SU-DHL-6 (cell line): Measurements from ENCODE around the gene B3GALNT1.

Experiments
- H2AFZ ChIP-seq: fragments of 200-600 bp; sonication (generic); 2 replicates; pipeline ENCODE4 v1.6.1; 2014; ENCODE audit warnings: low read depth, mild to moderate bottlenecking, moderate library complexity, mixed read lengths, antibody characterized with exemption, low read length; ENCODE audit not compliant: severe bottlenecking
- H3F3A ChIP-seq: fragments of 200-600 bp; shearing (Covaris generic); 2 replicates; pipeline ENCODE4 v1.6.0; 2016; ENCODE audit warnings: antibody characterized with exemption, mild to moderate bottlenecking; ENCODE audit not compliant: insufficient read depth
- H3K27ac ChIP-seq: fragments of 200-600 bp; sonication (generic); 2 replicates; pipeline ENCODE4 v1.5.1; 2016; ENCODE audit warnings: low read depth, mild to moderate bottlenecking, low read length, moderate library complexity, mixed read lengths
- H3K27me3 ChIP-seq: fragments of 200-600 bp; sonication (generic), shearing (Covaris generic); 2 replicates; pipeline ENCODE4 v1.6.0; 2014; ENCODE audit warnings: mild to moderate bottlenecking, low read length
- H3K36me3 ChIP-seq: fragments of 200-600 bp; sonication (generic); 2 replicates; pipeline ENCODE4 v1.6.1; 2014; ENCODE audit warnings: mild to moderate bottlenecking, low read length, mixed read lengths
- H3K4me2 ChIP-seq: fragments of 300-600, 200-600 bp; shearing (Covaris generic), sonication (generic); 2 replicates; pipeline ENCODE4 v1.6.0; 2014; ENCODE audit warnings: low read length, low read depth, mild to moderate bottlenecking; ENCODE audit not compliant: poor library complexity, severe bottlenecking
- H3K4me3 ChIP-seq: fragments of 200-600 bp; sonication (generic); 2 replicates; pipeline ENCODE4 v1.5.1; 2014; ENCODE audit warnings: antibody characterized with exemption, low read length, mild to moderate bottlenecking, mixed read lengths; ENCODE audit not compliant: insufficient read depth, poor library complexity, severe bottlenecking
- H3K79me2 ChIP-seq: fragments of 200-600 bp; sonication (generic); 2 replicates; pipeline ENCODE4 v1.6.1; 2014; ENCODE audit warnings: mild to moderate bottlenecking, low read length, moderate library complexity; ENCODE audit not compliant: insufficient read depth
- H3K9ac ChIP-seq: fragments of 200-600 bp; sonication (generic); 2 replicates; pipeline ENCODE4 v1.7.0; 2014; ENCODE audit warnings: mild to moderate bottlenecking, low read length
- H3K9me2 ChIP-seq: fragments of 200-600 bp; sonication (generic); replicated peaks from 2 replicates; pipeline ENCODE4 v1.6.1; 2014; ENCODE audit warnings: low read length; ENCODE audit not compliant: insufficient read depth
- H3K9me3 ChIP-seq: fragments of 200-600 bp; sonication (generic); 2 replicates; pipeline ENCODE4 v1.6.1; 2014; ENCODE audit warnings: low read length, mixed read lengths; ENCODE audit not compliant: insufficient read depth
- H4K20me1 ChIP-seq: fragments of 200-600 bp; sonication (generic); 2 replicates; pipeline ENCODE4 v1.6.1; 2014; ENCODE audit warnings: low read depth, mild to moderate bottlenecking, antibody characterized with exemption, low read length, moderate library complexity, mixed read lengths
- EZH2phosphoT487 ChIP-seq: fragments of 200-600 bp; sonication (generic), shearing (Covaris generic); conservative IDR thresholded peaks from 2 replicates; pipeline ENCODE4 v1.6.1; 2018; ENCODE audit warnings: mild to moderate bottlenecking, antibody characterized with exemption, low read length, moderate library complexity, mixed read lengths
- TF ChIP-seq, protein P1 (sequence below): fragments of 200-600 bp; sonication (generic); IDR thresholded peaks from one replicate; pipeline ENCODE4 v1.5.1; 2017; ENCODE audit warnings: antibody characterized with exemption, mild to moderate bottlenecking, low read length, moderate library complexity; ENCODE audit not compliant: insufficient read depth, poor library complexity, severe bottlenecking

The B3GALNT1 gene

DNA sequence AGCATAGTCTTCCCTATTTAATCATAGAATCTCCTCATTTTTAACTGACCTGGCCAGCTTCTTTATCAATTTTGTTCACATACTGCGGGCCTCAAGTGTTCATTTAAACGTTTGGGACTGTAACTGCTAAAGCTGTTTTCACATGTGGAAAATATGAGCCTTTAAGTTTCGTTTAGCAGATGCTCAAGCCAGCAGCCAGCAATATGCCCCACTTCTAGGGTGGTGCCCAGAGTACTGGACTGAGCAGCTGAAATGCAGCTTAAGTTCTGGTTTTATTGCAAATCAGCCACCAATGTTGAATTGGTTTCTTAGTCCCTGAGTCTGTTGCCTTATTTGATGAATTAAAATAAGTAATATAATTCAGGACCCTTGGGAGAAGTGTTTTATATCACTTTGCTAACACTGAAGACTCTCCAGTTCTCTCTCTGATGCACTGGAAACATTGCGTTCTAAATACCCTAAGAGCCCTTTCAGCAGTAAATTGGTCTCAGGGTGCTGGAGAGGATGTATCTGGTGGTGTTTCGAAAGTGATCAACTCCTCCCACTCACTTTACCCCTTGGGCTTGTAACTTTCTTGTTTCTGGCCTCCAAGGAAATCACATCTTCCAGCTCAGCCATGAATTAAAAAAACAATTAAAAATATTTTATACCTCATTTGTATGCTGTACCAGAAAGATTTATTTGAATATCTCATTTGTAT lies 61.7 kb downstream of the B3GALNT1 start:
- no peaks in the 10 kb centered on the region for H4K20me1 ChIP-seq
- H3F3A ChIP-seq = no peaks in the 10 kb centered on the region
- H3K9ac ChIP-seq = no peak overlapping the region
- no peak for TF ChIP-seq EZH2phosphoT487
- TF ChIP-seq, protein P1, sequence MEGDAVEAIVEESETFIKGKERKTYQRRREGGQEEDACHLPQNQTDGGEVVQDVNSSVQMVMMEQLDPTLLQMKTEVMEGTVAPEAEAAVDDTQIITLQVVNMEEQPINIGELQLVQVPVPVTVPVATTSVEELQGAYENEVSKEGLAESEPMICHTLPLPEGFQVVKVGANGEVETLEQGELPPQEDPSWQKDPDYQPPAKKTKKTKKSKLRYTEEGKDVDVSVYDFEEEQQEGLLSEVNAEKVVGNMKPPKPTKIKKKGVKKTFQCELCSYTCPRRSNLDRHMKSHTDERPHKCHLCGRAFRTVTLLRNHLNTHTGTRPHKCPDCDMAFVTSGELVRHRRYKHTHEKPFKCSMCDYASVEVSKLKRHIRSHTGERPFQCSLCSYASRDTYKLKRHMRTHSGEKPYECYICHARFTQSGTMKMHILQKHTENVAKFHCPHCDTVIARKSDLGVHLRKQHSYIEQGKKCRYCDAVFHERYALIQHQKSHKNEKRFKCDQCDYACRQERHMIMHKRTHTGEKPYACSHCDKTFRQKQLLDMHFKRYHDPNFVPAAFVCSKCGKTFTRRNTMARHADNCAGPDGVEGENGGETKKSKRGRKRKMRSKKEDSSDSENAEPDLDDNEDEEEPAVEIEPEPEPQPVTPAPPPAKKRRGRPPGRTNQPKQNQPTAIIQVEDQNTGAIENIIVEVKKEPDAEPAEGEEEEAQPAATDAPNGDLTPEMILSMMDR = no peak
- no peak overlapping the region for H3K27ac ChIP-seq
- H3K4me3 ChIP-seq = no peak overlapping the region
- H3K4me2 ChIP-seq = no peak overlapping the region
- H3K36me3 ChIP-seq = no peaks in the 10 kb centered on the region
- H2AFZ ChIP-seq = no peak overlapping the region
- H3K9me2 ChIP-seq = no peaks in the 10 kb centered on the region
- H3K27me3 ChIP-seq = no peaks in the 10 kb centered on the region
- no peaks in the 10 kb centered on the region for H3K9me3 ChIP-seq
- no peaks in the 10 kb centered on the region for H3K79me2 ChIP-seq

DNA sequence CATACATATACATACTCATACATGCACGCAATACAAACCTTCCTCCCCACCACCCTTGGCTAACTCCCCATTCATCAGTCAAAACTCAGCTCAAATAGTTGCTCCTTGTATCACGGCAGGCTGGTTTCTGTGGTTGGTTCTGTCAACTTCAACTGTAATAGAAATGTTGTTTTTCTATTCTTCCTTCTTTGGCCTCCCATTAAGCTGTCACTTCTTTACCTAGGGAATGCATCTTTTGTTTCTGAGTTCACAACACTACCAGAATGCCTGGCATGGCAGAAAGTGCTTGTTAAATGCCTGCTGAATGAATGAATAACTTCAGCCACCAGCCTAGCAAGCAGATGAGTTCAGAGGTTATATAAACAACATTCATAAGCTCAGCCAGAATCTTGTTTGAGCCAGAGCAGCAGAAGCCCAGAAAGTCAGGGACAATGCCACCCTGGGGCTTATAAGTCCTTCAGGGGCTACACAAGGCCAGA lies 63.1 kb downstream of the B3GALNT1 start:
- no peaks in the 10 kb centered on the region for H3F3A ChIP-seq
- H3K27me3 ChIP-seq = no peaks in the 10 kb centered on the region
- no peaks in the 10 kb centered on the region for H3K79me2 ChIP-seq
- no peak for TF ChIP-seq EZH2phosphoT487
- TF ChIP-seq, protein P1 = no peak
- no peak overlapping the region for H3K9ac ChIP-seq
- no peak overlapping the region for H3K27ac ChIP-seq
- no peaks in the 10 kb centered on the region for H4K20me1 ChIP-seq
- no peaks in the 10 kb centered on the region for H3K9me3 ChIP-seq
- no peaks in the 10 kb centered on the region for H3K9me2 ChIP-seq
- H3K36me3 ChIP-seq = no peaks in the 10 kb centered on the region
- H2AFZ ChIP-seq = no peak overlapping the region
- no peak overlapping the region for H3K4me3 ChIP-seq
- no peak overlapping the region for H3K4me2 ChIP-seq

DNA sequence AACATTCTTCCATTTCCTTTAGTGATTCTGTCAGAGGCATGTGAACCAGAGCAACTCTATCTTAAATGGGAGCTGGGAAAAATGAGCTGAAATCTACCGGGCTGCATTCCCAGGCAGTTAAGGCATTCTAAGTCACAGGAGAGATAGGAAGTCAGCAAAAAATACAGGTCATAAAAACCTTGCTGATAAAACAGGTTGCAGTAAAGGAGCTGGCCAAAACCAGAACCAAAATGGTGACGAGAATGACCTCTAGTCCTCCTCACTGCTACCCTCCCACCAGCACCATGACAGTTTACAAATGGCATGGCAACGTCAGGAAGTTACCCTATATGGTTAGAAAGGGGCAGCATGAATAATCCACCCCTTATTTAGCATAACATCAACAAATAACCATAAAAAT lies 66.4 kb downstream of the B3GALNT1 start:
- no peaks in the 10 kb centered on the region for H3K27me3 ChIP-seq
- H3K27ac ChIP-seq = no peak overlapping the region
- TF ChIP-seq EZH2phosphoT487 = no peak
- TF ChIP-seq, protein P1 = no peak
- no peaks in the 10 kb centered on the region for H3K9me2 ChIP-seq
- H4K20me1 ChIP-seq = no peaks in the 10 kb centered on the region
- no peaks in the 10 kb centered on the region for H3K36me3 ChIP-seq
- H3K9me3 ChIP-seq = no peaks in the 10 kb centered on the region
- no peak overlapping the region for H2AFZ ChIP-seq
- H3K4me2 ChIP-seq = no peak overlapping the region
- H3K9ac ChIP-seq = no peak overlapping the region
- no peaks in the 10 kb centered on the region for H3F3A ChIP-seq
- no peak overlapping the region for H3K4me3 ChIP-seq
- no peaks in the 10 kb centered on the region for H3K79me2 ChIP-seq
